CD4-positive, alpha-beta T cell treated with Interleukin-12 subunit alpha and Interleukin-12 subunit beta, for 1 hour (primary cell): ENCODE measurements around the gene TCF15.

Source experiments
- DNase-seq: peaks from one replicate; pipeline ENCODE4 v3.0.0-alpha.2; 2020

The TCF15 gene

GRCh38 chr20:576156-576555, 34.0 kb downstream of the TCF15 start:
- no peak for DNase-seq

- DNase-seq, result no peak
Observed at GRCh38 chr20:575230-575629, 34.9 kb downstream of the TCF15 start.

GRCh38 chr20:574297-574942, 35.7 kb downstream of the TCF15 start:
- no peak for DNase-seq

GRCh38 chr20:573414-574296, 36.5 kb downstream of the TCF15 start:
- no peak for DNase-seq

- DNase-seq, result no peak
Observed at GRCh38 chr20:572727-573126, 37.4 kb downstream of the TCF15 start.

- DNase-seq, result no peak
Observed at GRCh38 chr20:571754-572441, 38.2 kb downstream of the TCF15 start.

GRCh38 chr20:568673-569415, 41.3 kb downstream of the TCF15 start:
- no peak for DNase-seq

- DNase-seq, result no peak
Observed at GRCh38 chr20:568097-568652, 41.9 kb downstream of the TCF15 start.

- no peak for DNase-seq
Observed at GRCh38 chr20:564192-564591, 45.9 kb downstream of the TCF15 start.

GRCh38 chr20:563187-563586, 46.9 kb downstream of the TCF15 start:
- DNase-seq, result no peak

- DNase-seq, result no peak
Observed at GRCh38 chr20:562232-562897, 47.7 kb downstream of the TCF15 start.

GRCh38 chr20:561437-562231, 48.5 kb downstream of the TCF15 start:
- DNase-seq, result peak; percentile 45

- no peak for DNase-seq
Observed at GRCh38 chr20:560680-561079, 49.4 kb downstream of the TCF15 start.

GRCh38 chr20:558117-558516, 52.0 kb downstream of the TCF15 start:
- DNase-seq, result no peak

- no peak for DNase-seq
Observed at GRCh38 chr20:556984-557383, 53.1 kb downstream of the TCF15 start.

GRCh38 chr20:555976-556385, 54.1 kb downstream of the TCF15 start:
- DNase-seq, result no peak
